GM19455 (cell line): ENCODE measurements around the gene FHIT.

Experiments used
- ATAC-seq: cut with Tn5 transposase; IDR thresholded peaks from one replicate; pipeline ENCODE4 v1.9.1; 2021; ENCODE audit not compliant: unreplicated experiment

Gene FHIT

DNA sequence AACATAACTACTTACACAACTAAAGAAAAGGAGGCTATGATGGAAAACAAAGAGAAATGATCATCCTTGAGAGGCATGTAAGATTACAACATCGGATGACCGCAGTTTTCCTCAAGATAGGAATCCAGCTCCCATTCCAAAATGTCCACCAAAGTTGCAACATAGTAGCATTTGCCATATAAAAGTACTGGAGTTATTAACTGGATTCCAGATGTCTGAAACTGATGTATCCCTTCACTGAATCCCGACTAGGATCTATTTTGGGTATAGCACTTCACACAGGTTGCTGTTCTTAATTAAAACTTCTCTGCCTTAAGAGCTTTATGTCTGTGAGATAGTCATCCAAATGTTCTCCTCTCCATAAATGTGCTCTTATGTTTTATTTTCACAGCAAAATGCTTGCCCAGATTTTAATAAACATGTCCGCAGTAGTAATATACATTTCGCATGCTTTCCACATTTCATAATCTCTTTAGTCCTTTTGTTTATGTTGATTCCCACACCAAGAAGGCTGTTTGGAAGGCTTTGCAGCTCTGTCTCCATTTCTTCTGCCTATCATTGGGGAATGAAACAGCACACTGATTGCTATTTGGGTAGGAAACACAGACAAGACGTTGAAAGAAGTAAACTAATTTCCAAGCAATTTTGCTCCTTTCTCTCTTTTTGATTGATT is 1484.9 kb downstream of the FHIT start:
- ATAC-seq, result no peak

DNA sequence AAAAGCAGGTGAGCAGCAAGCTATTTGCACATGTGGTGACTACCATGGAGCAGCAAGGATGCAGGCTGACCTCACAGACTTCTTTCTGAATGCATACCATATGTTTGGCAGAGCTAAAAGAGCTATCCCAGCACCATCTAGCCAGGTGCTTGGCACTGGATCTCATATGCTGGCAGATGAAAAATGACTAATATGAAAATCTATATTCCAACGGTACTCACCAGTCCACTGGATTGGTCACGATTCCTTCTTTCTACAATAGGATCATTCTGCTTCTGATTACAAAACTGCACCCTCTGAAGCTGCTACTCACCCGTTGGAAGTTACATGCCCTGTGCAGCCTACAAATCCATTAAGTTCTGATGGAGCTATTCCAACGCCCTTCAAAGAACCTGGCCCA is 1487.1 kb downstream of the FHIT start:
- ATAC-seq, result no peak

GRCh38 chr3:59762941-59763340 is 1488.3 kb downstream of the FHIT start:
- no peak for ATAC-seq

DNA sequence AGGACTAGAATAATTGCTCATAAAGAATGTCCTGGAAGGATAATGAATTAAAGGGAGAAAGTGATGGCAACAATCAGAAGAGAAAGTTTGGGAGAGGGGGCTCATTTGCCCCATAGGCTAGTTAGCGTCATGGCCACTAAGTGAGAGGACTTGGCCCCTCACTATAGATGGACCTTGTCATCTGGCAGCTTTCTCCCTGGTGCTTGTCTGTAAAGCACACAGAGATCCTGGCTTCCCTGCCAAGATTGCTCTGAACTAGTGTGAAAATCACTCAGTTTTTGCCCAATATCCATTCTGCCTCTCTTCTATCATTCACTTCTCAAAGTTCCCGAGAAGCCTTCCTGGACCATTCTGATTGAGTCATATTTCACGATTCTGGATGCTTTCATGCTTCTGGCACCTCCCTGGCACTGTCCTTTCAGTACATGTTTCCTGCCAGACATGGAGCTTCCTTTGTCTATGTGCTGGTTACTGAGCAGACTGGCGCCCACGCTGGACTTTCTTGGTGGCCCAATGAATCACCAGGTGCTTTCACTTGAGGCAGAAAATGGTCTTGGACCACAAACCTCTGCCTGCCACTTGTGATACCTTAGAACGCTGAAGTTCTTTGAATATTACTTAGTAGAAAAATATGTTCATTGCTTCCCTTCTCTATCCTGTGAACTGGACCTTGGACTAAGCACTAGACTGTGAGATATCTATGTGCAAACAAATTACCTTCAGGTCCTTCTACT is 1491.8 kb downstream of the FHIT start:
- ATAC-seq, result no peak

GRCh38 chr3:59758672-59759071 is 1492.6 kb downstream of the FHIT start:
- ATAC-seq, result no peak

- no peak for ATAC-seq
These were observed 1494.3 kb downstream of the FHIT start for GRCh38 chr3:59756934-59757333.

GRCh38 chr3:59754456-59755129 is 1496.7 kb downstream of the FHIT start:
- ATAC-seq, result no peak

DNA sequence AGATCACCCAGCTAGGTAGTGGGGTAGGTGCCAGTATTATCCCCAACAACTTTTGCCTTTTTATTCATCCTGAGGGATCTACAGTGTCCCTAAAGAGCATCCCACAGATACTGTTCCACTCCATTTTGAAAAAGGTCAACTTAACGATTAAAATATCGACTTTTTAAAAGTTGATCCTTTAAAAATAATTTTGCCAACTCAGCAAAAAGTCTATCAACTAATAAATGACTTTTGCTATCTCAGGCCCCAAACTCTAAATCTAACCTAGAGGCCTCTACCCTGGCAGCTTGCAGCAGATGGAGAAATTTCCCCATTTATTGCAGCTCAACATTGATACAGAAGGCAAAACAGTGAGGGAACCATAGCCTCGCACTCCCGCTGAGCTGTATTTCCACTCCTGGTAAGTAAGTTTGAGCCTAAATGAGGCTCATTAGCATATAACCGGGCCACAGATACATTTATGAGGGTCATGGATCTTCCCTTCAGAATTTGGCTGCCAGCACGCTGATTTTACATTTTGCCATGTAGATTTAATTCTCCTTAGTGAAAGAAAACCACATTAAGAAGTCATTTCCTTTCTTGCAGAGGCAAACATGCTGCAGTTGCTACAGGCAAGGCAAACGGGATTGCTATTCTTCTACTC is 1497.3 kb downstream of the FHIT start:
- ATAC-seq, result no peak

GRCh38 chr3:59752925-59753324 is 1498.3 kb downstream of the FHIT start:
- ATAC-seq, result no peak

DNA sequence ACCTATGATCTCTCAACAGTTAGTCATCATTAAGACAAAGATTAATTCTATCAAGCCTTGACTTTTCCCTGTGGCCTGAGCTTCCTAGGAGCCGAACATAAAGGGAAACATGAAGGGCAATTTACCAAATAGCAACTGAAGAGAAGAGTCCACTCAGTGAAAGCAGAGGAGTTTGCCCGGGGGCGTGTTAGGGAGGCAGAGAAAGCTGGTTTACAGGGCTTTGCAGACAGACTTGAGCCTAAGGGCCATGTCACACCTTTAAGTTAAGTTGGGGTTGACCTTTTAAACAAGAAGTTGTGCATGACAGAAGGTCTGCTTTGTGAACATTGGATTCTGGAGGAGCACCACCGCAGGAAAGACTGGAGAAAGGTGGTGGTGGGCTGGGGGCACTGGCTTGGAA is 1499.6 kb downstream of the FHIT start:
- no peak for ATAC-seq

- no peak for ATAC-seq
These were observed 1500.9 kb downstream of the FHIT start for GRCh38 chr3:59750391-59750790.

DNA sequence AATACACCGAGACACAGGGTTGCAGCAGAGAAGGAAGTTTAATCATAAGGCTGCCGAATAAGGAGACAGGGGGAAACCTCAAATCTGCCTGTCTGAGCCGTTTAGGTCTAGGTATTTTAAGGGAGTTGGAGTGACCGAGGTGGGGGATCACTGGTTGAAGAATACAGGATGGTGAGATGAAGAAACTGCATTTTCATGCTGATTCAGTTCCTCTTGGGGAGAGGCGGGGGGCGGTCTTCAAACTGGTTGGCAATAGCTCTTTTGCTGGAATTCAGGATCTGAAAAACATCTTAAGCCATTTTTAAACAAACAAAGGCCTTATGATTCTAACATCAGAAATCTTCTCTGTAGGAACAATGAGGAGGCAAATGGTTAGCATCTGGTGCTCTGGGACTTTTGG is 1502.0 kb downstream of the FHIT start:
- ATAC-seq, result no peak

DNA sequence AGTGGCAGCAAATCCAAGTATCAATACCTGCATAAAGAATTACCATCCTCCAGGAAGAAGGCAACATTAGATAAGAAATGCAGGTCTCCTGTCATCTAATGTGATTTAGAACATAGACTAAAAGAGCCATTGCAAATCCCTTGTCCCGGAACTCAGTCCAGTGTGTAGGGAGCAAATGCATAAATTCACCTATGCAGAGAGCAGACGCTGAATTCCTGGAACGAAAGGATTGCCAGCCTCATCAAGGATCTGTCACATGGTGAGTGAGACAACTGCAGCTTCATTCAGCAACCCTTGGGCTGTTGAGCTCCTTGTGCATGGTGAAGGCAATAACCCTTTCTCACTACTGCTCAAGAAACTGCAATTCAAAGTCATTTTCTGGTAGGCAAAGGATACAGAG is 1504.7 kb downstream of the FHIT start:
- no peak for ATAC-seq

- no peak for ATAC-seq
These were observed 1514.0 kb downstream of the FHIT start for GRCh38 chr3:59737241-59737640.

GRCh38 chr3:59734061-59734460 is 1517.2 kb downstream of the FHIT start:
- no peak for ATAC-seq

GRCh38 chr3:59733041-59733809 is 1518.0 kb downstream of the FHIT start:
- ATAC-seq, result no peak

DNA sequence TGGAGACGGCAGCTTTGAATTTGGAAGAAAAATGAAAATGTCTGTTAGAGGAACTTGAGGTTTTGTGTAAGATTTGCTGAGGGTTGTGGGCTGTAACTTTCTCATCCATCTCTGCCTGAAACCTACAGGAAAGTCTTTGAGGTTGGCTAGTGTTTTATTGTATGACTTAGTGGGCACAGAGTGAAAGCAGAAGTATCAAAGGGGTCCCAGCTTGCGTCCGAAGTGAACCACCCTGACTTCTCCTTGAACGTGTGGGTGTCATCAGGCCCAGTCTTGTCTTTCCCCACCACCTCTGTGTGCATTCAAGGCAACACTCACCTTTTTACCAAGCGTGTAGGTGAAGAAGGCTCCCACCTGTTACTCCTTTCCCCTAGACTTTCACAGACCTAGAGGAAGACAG is 1519.3 kb downstream of the FHIT start:
- no peak for ATAC-seq

DNA sequence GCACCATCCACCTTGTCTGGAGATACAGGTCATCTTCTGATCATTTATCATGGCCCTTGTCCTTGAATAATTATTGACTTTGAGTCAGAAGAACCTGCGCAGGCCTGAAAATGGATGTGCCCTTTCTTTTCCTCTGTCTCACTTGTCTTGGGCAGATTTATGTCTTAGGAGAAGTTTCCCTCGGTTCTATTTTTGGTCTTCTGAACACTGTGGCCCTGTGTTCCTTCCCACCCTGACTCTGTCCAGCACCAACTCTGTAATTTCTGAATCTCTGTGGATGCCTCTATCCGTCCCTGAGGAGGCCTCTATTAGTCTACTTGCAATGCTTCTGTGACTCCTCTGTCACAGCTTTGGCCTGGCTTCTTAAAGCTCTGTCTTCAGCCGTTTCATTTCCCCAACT is 1520.7 kb downstream of the FHIT start:
- ATAC-seq, result no peak

- ATAC-seq, result no peak
These were observed 1522.7 kb downstream of the FHIT start for GRCh38 chr3:59728587-59728908.

DNA sequence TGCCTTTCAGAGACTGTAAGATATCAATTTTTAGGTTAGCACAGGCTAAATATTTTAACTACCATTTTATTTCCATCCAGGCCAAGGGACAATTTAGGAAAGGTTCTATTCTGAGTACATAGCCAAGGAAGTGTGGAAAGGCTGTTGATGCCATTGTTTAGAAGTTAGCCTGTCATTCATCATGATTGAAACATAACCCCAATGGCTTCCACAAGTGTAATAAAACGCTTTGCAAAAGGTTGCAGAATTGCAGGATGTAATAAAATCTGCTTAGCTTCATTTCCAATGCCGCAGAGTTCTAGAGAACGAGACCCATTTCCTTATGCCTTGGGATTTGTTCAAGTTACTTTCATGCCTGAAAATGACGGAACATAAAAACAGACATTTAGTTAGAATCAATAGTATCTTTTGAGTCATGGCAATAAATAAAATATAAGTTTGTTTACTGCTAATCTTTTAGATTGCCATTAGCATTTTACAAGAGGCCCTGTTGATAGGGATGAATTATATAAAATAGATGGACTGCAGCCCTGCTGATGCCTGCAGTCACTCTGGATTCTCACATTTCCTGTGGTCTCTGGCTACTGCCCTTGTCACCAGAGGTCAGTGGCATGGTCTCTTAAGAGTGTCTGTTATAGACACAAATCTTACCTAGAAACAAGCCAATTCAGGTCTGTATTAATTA is 1523.2 kb downstream of the FHIT start:
- no peak for ATAC-seq

GRCh38 chr3:59726279-59726678 is 1525.0 kb downstream of the FHIT start:
- no peak for ATAC-seq
